ENCODE data around the gene SLC9A1.

DNA sequence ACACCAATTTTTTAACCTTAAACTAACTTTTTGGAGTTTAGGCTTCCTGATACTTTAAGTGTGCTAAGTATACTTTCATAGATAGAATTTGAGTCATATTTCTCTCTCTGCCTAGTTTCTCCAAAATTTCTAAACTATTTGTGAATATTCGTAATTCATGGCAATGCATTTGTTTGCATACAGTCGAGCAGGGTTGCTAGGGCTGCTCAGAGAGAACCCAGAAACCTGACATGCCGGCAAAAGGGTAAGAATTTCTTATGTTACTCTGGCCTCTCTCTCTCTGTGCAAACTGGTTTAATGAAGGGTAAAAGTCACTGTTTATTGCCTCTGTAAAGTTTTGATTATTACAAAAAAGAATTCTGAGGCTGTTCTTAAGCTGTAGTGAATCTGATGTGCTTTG lies 25.1 kb upstream of the SLC9A1 start:
- TF ChIP-seq SP1 (CRISPR knock-in tag; conservative IDR thresholded peaks at IDR 0.05), result no peak
- TF ChIP-seq, protein P1, sequence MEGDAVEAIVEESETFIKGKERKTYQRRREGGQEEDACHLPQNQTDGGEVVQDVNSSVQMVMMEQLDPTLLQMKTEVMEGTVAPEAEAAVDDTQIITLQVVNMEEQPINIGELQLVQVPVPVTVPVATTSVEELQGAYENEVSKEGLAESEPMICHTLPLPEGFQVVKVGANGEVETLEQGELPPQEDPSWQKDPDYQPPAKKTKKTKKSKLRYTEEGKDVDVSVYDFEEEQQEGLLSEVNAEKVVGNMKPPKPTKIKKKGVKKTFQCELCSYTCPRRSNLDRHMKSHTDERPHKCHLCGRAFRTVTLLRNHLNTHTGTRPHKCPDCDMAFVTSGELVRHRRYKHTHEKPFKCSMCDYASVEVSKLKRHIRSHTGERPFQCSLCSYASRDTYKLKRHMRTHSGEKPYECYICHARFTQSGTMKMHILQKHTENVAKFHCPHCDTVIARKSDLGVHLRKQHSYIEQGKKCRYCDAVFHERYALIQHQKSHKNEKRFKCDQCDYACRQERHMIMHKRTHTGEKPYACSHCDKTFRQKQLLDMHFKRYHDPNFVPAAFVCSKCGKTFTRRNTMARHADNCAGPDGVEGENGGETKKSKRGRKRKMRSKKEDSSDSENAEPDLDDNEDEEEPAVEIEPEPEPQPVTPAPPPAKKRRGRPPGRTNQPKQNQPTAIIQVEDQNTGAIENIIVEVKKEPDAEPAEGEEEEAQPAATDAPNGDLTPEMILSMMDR (IDR thresholded peaks at IDR 0.05), result no peak
- no peak for TF ChIP-seq ZNF219 (CRISPR knock-in tag; IDR thresholded peaks at IDR 0.05; ENCODE audit: borderline replicate concordance)
- TF ChIP-seq ZNF121 (CRISPR knock-in tag; IDR thresholded peaks at IDR 0.05), result no peak
- TF ChIP-seq TEAD1 (CRISPR knock-in tag; IDR thresholded peaks at IDR 0.05), result no peak
- TF ChIP-seq ZBTB21 (CRISPR knock-in tag; IDR thresholded peaks at IDR 0.05; ENCODE audit: borderline replicate concordance), result no peak
- TF ChIP-seq, protein P2, sequence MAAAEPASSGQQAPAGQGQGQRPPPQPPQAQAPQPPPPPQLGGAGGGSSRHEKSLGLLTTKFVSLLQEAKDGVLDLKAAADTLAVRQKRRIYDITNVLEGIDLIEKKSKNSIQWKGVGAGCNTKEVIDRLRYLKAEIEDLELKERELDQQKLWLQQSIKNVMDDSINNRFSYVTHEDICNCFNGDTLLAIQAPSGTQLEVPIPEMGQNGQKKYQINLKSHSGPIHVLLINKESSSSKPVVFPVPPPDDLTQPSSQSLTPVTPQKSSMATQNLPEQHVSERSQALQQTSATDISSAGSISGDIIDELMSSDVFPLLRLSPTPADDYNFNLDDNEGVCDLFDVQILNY (CRISPR knock-in tag; IDR thresholded peaks at IDR 0.05), result no peak
- TF ChIP-seq JUN (CRISPR knock-in tag; IDR thresholded peaks at IDR 0.05), result no peak
- TF ChIP-seq TCF7 (CRISPR knock-in tag; IDR thresholded peaks at IDR 0.05; ENCODE audit: low read depth), result no peak
